SK-N-SH (cell line): ENCODE results near the gene LRRC8E. TPM values are rescaled to one million over a fixed set of nuclear protein-coding genes. Genes with fewer than 3 reads are reported as not detected.

Experiments used
- CTCF ChIA-PET: fragments of 300-600, 350-600 bp; formaldehyde crosslinking; extraction: SDS; loops from one replicate; lab custom pipeline; 2021; lab: Yijun Ruan, JAX
- POLR2A ChIA-PET: fragments of 350-600 bp; sonication (Branson Sonifier 250); formaldehyde crosslinking; extraction: SDS; loops from one replicate; lab custom pipeline; 2020; ENCODE audit warnings: antibody characterized with exemption, inconsistent platforms; lab: Yijun Ruan, JAX
- DNase-seq: peaks from one replicate; pipeline ENCODE4 v3.0.0; 2012
- H2AFZ ChIP-seq: fragments of 200-600 bp; sonication (generic); 2 replicates; pipeline ENCODE4 v1.8.1; 2016; ENCODE audit warnings: antibody characterized with exemption, mild to moderate bottlenecking, low read depth
- H3F3A ChIP-seq: fragments of 200-600 bp; sonication (generic); replicated peaks from 2 replicates; pipeline ENCODE3; 2016; ENCODE audit warnings: antibody characterized with exemption, mild to moderate bottlenecking; ENCODE audit not compliant: insufficient read depth
- H3K27ac ChIP-seq, 2 experiments: fragments of 200-500 bp in 1 of 2; fragments of 200-600 bp in 1 of 2; sonication (Bioruptor generic) in 1 of 2; sonication (generic), shearing (Covaris generic) in 1 of 2; 2 replicates each; pipeline versions ENCODE4 v1.5.1 to v1.6.1; 2014 to 2016; ENCODE audit warnings: low read depth in 2 of 2, inconsistent platforms in 1 of 2, low read length in 1 of 2, mild to moderate bottlenecking in 1 of 2, mixed read lengths in 1 of 2
- H3K27me3 ChIP-seq: fragments of 200-600 bp; sonication (generic), shearing (Covaris generic); 2 replicates; pipeline ENCODE4 v1.6.1; 2016; ENCODE audit warnings: mixed run types; ENCODE audit not compliant: insufficient read depth
- H3K36me3 ChIP-seq, 2 experiments: fragments of 200-500 bp in 1 of 2; fragments of 200-600 bp in 1 of 2; sonication (Bioruptor generic) in 1 of 2; sonication (generic) in 1 of 2; replicated peaks in 1 of 2; 2 replicates each; pipeline versions ENCODE3 to v1.5.1; 2014 to 2016; ENCODE audit warnings: low read length in 1 of 2, mild to moderate bottlenecking in 1 of 2; ENCODE audit not compliant: insufficient read depth in 2 of 2, control insufficient read depth in 1 of 2
- H3K4me1 ChIP-seq, 2 experiments: fragments of 200-500 bp in 1 of 2; fragments of 200-600 bp in 1 of 2; sonication (Bioruptor generic) in 1 of 2; sonication (generic), shearing (Covaris generic) in 1 of 2; 2 replicates each; pipeline versions ENCODE4 v1.5.1 to v1.6.1; 2014 to 2016; ENCODE audit warnings: low read depth in 1 of 2, low read length in 1 of 2, mixed run types in 1 of 2; ENCODE audit not compliant: insufficient read depth in 2 of 2, control insufficient read depth in 1 of 2
- H3K4me2 ChIP-seq: fragments of 200-600 bp; sonication (generic), shearing (Covaris generic); 2 replicates; pipeline ENCODE4 v1.6.1; 2017; ENCODE audit warnings: mixed run types
- H3K4me3 ChIP-seq, 2 experiments: fragments of 200-500 bp in 1 of 2; fragments of 200-600 bp in 1 of 2; sonication (Bioruptor generic) in 1 of 2; sonication (generic), shearing (Covaris generic) in 1 of 2; 2 replicates each; pipeline versions ENCODE4 v1.5.1 to v1.8.1; 2014 to 2016; ENCODE audit warnings: low read depth in 2 of 2, inconsistent platforms in 1 of 2, low read length in 1 of 2, mild to moderate bottlenecking in 1 of 2, mixed read lengths in 1 of 2, moderate library complexity in 1 of 2
- H3K79me2 ChIP-seq: fragments of 200-600 bp; sonication (generic); 2 replicates; pipeline ENCODE4 v1.8.1; 2017; ENCODE audit warnings: mild to moderate bottlenecking; ENCODE audit not compliant: insufficient read depth
- H3K9ac ChIP-seq: fragments of 200-600 bp; sonication (generic); 2 replicates; pipeline ENCODE4 v1.6.1; 2017; ENCODE audit warnings: mixed run types
- H3K9me2 ChIP-seq: fragments of 200-600 bp; sonication (generic); 2 replicates; pipeline ENCODE4 v1.6.1; 2017; ENCODE audit warnings: mixed run types
- H3K9me3 ChIP-seq: fragments of 200-600 bp; sonication (generic); 2 replicates; pipeline ENCODE4 v1.6.1; 2017; ENCODE audit warnings: mixed run types, mild to moderate bottlenecking, moderate library complexity
- H4K20me1 ChIP-seq: fragments of 200-600 bp; sonication (generic); 2 replicates; pipeline ENCODE4 v1.6.1; 2017; ENCODE audit warnings: mild to moderate bottlenecking, mixed run types; ENCODE audit not compliant: insufficient read depth
- ELF1 ChIP-seq: IDR thresholded peaks from 2 replicates; pipeline ENCODE4 v1.4.0; 2012
- EZH2phosphoT487 ChIP-seq: fragments of 200-600 bp; sonication (generic); IDR thresholded peaks from 2 replicates; pipeline ENCODE4 v1.6.1; 2017; ENCODE audit warnings: low read depth, mixed run types, mild to moderate bottlenecking, antibody characterized with exemption, moderate library complexity, borderline replicate concordance
- FOXJ3 ChIP-seq: sonication (generic); formaldehyde crosslinking; IDR thresholded peaks from 2 replicates; pipeline ENCODE4 v1.5.1; 2020; ENCODE audit warnings: mild to moderate bottlenecking, missing genetic modification reagents
- JUND ChIP-seq: IDR thresholded peaks from 2 replicates; pipeline ENCODE4 v1.4.0; 2012
- NFIC ChIP-seq: IDR thresholded peaks from 2 replicates; pipeline ENCODE4 v1.4.0; 2012; ENCODE audit warnings: borderline replicate concordance
- NRF1 ChIP-seq: IDR thresholded peaks from 2 replicates; pipeline ENCODE4 v1.6.1; 2012; ENCODE audit warnings: low read depth, mild to moderate bottlenecking, low read length
- POLR2AphosphoS5 ChIP-seq: IDR thresholded peaks from 2 replicates; pipeline ENCODE4 v1.6.1; 2012; ENCODE audit warnings: low read depth, low read length
- RFX5 ChIP-seq: IDR thresholded peaks from 2 replicates; pipeline ENCODE4 v1.6.1; 2012; ENCODE audit warnings: mild to moderate bottlenecking, improper control_type of control experiment, low read length
- RXRA ChIP-seq: IDR thresholded peaks from 2 replicates; pipeline ENCODE4 v1.4.0; 2012; ENCODE audit warnings: low read depth, mild to moderate bottlenecking, borderline replicate concordance
- SMC3 ChIP-seq: IDR thresholded peaks from 2 replicates; pipeline ENCODE4 v1.6.1; 2012; ENCODE audit warnings: low read depth, low read length, improper control_type of control experiment
- TAF1 ChIP-seq: IDR thresholded peaks from 2 replicates; pipeline ENCODE4 v1.6.1; 2012; ENCODE audit warnings: low read depth, mild to moderate bottlenecking, low read length, moderate library complexity, borderline replicate concordance
- TEAD4 ChIP-seq: IDR thresholded peaks from 2 replicates; pipeline ENCODE4 v1.4.0; 2012; ENCODE audit warnings: mild to moderate bottlenecking, borderline replicate concordance; ENCODE audit not compliant: insufficient read depth
- WGBS: methylation state at CpG from one replicate; pipeline ENCODE4 v1.1.6; 2017; ENCODE audit warnings: low lambda C conversion rate; 5-methylcytosine and 5-hydroxymethylcytosine counted together
- polyA plus RNA-seq, 3 experiments: library from polyadenylated mRNA; depleted of rRNA; stranded (reverse); fragments of >200 nt; gene quantifications; 2 replicates each; pipeline ENCODE4 v1.2.3, GENCODE V29; 2012
- TF ChIP-seq, protein P1 (sequence below): fragments of 200-600 bp; sonication (generic); IDR thresholded peaks from 2 replicates; pipeline ENCODE4 v1.6.1; 2017; ENCODE audit warnings: antibody characterized with exemption, mild to moderate bottlenecking, moderate library complexity
- TF ChIP-seq, protein P2 (sequence below): IDR thresholded peaks from 2 replicates; pipeline ENCODE4 v1.6.1; 2012; ENCODE audit warnings: mild to moderate bottlenecking, low read depth, low read length, moderate library complexity
- TF ChIP-seq, protein P3 (sequence below): IDR thresholded peaks from 2 replicates; pipeline ENCODE4 v1.4.0; 2012; ENCODE audit warnings: low read depth, borderline replicate concordance

LRRC8E gene
- polyA plus RNA-seq, 1 of the 3 experiments (the other 2 are of a cell fraction), result 0.02 TPM

DNA sequence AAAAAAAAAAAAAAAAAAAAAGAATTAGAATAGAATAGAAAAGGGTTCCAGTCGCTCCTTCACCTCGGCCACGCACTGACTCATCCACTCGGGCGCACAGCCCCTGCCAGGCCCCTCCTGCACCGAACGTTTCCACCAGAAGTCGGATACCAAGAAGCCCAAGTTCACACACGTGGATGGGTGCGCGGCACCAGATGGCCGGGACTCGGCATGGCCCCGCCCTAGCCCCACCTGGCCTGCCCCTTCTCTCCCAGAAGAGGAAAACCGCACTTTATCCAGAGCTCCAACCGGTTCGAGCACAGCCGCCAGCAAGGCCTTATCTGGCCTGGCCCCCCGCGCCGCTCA lies 20.0 kb upstream of the LRRC8E start:
- Histone ChIP-seq H3K9me3 (no peaks in the 10 kb centered on the region), H3K4me3 (no peak overlapping the region), H3F3A (peaks cover 14% of the 10 kb centered on the region), H3K9ac (no peak overlapping the region), H3K36me3 (no peaks in the 10 kb centered on the region), H3K4me2 (no peak overlapping the region), H3K9me2 (no peaks in the 10 kb centered on the region), H4K20me1 (no peaks in the 10 kb centered on the region), H3K27ac (no peak overlapping the region), H3K4me1 (peaks cover 0 to 25% of the 10 kb centered on the region in 2 experiments; a peak in 2 of 4 replicates), H2AFZ (no peak overlapping the region), H3K27me3 (no peaks in the 10 kb centered on the region), H3K79me2 (no peaks in the 10 kb centered on the region)
- whole genome bisulfite sequencing, result 91% methylated on average over 13 of the region's 21 CpGs
- CTCF ChIA-PET, result interaction anchor here (1.2 to 1.9 kb wide), 2 partner anchors 55 to 187 kb away, joined by 3 to 5 read pairs; partner anchors contain the start of gene TRAPPC5
- no peak for TF ChIP-seq TEAD4
- TF ChIP-seq SMC3, result no peak
- TF ChIP-seq POLR2AphosphoS5, result no peak
- TF ChIP-seq NFIC, result no peak
- TF ChIP-seq, protein P1, sequence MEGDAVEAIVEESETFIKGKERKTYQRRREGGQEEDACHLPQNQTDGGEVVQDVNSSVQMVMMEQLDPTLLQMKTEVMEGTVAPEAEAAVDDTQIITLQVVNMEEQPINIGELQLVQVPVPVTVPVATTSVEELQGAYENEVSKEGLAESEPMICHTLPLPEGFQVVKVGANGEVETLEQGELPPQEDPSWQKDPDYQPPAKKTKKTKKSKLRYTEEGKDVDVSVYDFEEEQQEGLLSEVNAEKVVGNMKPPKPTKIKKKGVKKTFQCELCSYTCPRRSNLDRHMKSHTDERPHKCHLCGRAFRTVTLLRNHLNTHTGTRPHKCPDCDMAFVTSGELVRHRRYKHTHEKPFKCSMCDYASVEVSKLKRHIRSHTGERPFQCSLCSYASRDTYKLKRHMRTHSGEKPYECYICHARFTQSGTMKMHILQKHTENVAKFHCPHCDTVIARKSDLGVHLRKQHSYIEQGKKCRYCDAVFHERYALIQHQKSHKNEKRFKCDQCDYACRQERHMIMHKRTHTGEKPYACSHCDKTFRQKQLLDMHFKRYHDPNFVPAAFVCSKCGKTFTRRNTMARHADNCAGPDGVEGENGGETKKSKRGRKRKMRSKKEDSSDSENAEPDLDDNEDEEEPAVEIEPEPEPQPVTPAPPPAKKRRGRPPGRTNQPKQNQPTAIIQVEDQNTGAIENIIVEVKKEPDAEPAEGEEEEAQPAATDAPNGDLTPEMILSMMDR, result no peak
- no peak for TF ChIP-seq NRF1
- no peak for TF ChIP-seq RFX5
- TF ChIP-seq, protein P2, sequence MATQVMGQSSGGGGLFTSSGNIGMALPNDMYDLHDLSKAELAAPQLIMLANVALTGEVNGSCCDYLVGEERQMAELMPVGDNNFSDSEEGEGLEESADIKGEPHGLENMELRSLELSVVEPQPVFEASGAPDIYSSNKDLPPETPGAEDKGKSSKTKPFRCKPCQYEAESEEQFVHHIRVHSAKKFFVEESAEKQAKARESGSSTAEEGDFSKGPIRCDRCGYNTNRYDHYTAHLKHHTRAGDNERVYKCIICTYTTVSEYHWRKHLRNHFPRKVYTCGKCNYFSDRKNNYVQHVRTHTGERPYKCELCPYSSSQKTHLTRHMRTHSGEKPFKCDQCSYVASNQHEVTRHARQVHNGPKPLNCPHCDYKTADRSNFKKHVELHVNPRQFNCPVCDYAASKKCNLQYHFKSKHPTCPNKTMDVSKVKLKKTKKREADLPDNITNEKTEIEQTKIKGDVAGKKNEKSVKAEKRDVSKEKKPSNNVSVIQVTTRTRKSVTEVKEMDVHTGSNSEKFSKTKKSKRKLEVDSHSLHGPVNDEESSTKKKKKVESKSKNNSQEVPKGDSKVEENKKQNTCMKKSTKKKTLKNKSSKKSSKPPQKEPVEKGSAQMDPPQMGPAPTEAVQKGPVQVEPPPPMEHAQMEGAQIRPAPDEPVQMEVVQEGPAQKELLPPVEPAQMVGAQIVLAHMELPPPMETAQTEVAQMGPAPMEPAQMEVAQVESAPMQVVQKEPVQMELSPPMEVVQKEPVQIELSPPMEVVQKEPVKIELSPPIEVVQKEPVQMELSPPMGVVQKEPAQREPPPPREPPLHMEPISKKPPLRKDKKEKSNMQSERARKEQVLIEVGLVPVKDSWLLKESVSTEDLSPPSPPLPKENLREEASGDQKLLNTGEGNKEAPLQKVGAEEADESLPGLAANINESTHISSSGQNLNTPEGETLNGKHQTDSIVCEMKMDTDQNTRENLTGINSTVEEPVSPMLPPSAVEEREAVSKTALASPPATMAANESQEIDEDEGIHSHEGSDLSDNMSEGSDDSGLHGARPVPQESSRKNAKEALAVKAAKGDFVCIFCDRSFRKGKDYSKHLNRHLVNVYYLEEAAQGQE, result no peak
- no peak for TF ChIP-seq ELF1
- TF ChIP-seq FOXJ3 (CRISPR knock-in tag), result no peak
- no peak for TF ChIP-seq TAF1
- TF ChIP-seq EZH2phosphoT487, result no peak
- TF ChIP-seq, protein P3, sequence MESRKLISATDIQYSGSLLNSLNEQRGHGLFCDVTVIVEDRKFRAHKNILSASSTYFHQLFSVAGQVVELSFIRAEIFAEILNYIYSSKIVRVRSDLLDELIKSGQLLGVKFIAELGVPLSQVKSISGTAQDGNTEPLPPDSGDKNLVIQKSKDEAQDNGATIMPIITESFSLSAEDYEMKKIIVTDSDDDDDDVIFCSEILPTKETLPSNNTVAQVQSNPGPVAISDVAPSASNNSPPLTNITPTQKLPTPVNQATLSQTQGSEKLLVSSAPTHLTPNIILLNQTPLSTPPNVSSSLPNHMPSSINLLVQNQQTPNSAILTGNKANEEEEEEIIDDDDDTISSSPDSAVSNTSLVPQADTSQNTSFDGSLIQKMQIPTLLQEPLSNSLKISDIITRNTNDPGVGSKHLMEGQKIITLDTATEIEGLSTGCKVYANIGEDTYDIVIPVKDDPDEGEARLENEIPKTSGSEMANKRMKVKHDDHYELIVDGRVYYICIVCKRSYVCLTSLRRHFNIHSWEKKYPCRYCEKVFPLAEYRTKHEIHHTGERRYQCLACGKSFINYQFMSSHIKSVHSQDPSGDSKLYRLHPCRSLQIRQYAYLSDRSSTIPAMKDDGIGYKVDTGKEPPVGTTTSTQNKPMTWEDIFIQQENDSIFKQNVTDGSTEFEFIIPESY, result no peak
- TF ChIP-seq JUND, result no peak
- no peak for TF ChIP-seq RXRA
- POLR2A ChIA-PET, result interaction anchor here (1.9 kb wide), 1 partner anchor 52 kb away, joined by 8 read pairs; the partner anchor contains the start of gene SNAPC2
- DNase-seq, result no peak
